Thymus (tissue), 11 donors: ENCODE results near the gene SH3BP4. TPM values are rescaled to one million over a fixed set of nuclear protein-coding genes. Genes with fewer than 3 reads are reported as not detected.

Experiments used
- DNase-seq, 9 donors: peaks; one replicate each; pipeline ENCODE4 v3.0.0-alpha.2; 2013; ENCODE audit warnings: low spot score in 9 of 9, low read depth in 6 of 9, missing footprints in 1 of 9
- H3K27ac ChIP-seq, 2 donors: one replicate each; pipeline ENCODE4 v1.5.1; 2013; ENCODE audit warnings: control low read depth in 1 of 2, low read depth in 1 of 2, low read length in 1 of 2, mild to moderate bottlenecking in 1 of 2, moderate library complexity in 1 of 2
- H3K27me3 ChIP-seq, 2 donors: one replicate each; pipeline ENCODE4 v1.5.1; 2013; ENCODE audit warnings: low read length in 1 of 2; ENCODE audit not compliant: control insufficient read depth in 2 of 2, insufficient read depth in 1 of 2
- H3K36me3 ChIP-seq, 2 donors: one replicate each; pipeline ENCODE4 v1.5.1; 2013; ENCODE audit warnings: low read length in 1 of 2, mild to moderate bottlenecking in 1 of 2, moderate library complexity in 1 of 2; ENCODE audit not compliant: control insufficient read depth in 2 of 2, insufficient read depth in 2 of 2
- H3K4me1 ChIP-seq, 2 donors: one replicate each; pipeline ENCODE4 v1.5.1; 2013; ENCODE audit warnings: low read length in 2 of 2; ENCODE audit not compliant: control insufficient read depth in 2 of 2, insufficient read depth in 2 of 2
- H3K4me3 ChIP-seq, 2 donors: one replicate each; pipeline ENCODE4 v1.5.1; 2013; ENCODE audit warnings: low read length in 2 of 2, control low read depth in 1 of 2, mild to moderate bottlenecking in 1 of 2
- H3K9me3 ChIP-seq, 2 donors: one replicate each; pipeline ENCODE4 v1.5.1; 2013; ENCODE audit warnings: low read length in 1 of 2, mild to moderate bottlenecking in 1 of 2; ENCODE audit not compliant: control insufficient read depth in 2 of 2, insufficient read depth in 1 of 2
- WGBS: extraction: QIAGEN DNeasy Blood & Tissue Kit; methylation state at CpG from one replicate; pipeline ENCODE4 v1.1.7; 2013; 5-methylcytosine and 5-hydroxymethylcytosine counted together
- polyA plus RNA-seq: library from polyadenylated mRNA; stranded (reverse); fragments of 200-250 nt; gene quantifications from one replicate; pipeline ENCODE4 v1.2.3, GENCODE V29; 2013
- total RNA-seq: library from RNA; stranded (reverse); fragments of 120-200 nt; gene quantifications from one replicate; pipeline ENCODE4 v1.2.4, GENCODE V29; 2013
- donor health status: healthy.

The SH3BP4 gene
- total and polyA plus RNA-seq, 2 donors = 6.2 to 12.3 TPM

DNA sequence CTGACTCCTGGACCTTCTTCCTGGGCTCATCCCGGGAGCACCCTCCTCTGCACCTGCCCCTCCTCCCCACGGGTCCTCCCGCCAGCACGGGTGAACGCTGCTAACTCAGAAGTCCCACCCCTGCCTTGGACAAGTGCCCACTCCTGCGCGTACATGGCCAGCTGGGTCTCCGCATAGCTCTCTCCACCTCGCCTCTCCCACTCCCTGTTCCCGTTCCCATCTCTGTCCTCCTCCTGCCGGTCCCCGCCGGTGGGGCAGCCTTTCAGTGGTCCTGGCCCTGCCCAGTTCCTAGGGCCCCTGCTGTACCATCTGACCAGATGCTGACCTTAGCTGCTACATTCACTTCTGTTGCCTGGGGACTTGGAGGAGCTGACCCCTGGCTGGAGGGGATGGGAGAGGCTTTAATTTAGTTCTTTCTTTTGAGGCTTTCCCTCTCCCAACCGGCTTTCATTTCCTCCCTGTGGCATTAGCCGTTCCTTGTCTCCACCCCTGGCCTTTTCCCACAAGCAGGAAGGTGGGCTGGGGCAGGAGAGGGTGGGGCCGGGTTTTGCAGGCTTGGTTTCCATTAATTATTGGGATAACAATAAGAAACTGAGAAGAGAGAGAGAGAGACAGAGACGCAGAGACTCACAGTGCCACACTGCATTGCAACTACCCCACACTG is 136.1 kb downstream of the SH3BP4 start:
- H3K9me3 ChIP-seq = peaks cover 0 to 4% of the 10 kb centered on the region in 2 donors
- no peaks in the 10 kb centered on the region for H3K27me3 ChIP-seq
- no peak for DNase-seq
- WGBS = 71% methylated on average over 17 of the region's 17 CpGs
- no peak overlapping the region for H3K27ac ChIP-seq
- peaks cover 0 to 6% of the 10 kb centered on the region in 2 donors for H3K4me1 ChIP-seq
- no peaks in the 10 kb centered on the region for H3K36me3 ChIP-seq
- H3K4me3 ChIP-seq = no peak overlapping the region

DNA sequence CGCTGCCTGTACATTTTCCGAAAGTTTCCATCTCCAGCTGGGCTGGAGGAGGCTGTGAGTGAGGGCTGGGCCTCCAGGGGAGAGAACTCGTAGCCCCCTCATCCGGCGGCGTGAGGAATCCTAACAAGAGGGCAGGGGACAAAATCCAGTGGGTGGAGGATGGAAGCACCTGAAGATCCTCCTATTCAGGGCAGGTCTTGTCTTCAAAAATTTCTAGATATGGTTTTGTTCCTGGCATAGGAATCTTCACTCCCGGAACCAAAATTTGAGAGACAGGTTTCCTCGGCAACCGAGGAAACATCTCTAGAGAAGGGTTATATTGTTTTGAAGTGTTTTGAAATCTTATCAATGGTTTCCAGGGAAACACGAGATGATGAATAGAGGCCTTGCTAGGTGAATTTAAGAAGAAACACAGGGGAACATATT is 136.7 kb downstream of the SH3BP4 start:
- Histone ChIP-seq H3K4me1 (peaks cover 0 to 6% of the 10 kb centered on the region in 2 donors), H3K27me3 (no peaks in the 10 kb centered on the region), H3K27ac (no peak overlapping the region), H3K9me3 (peaks cover 0 to 4% of the 10 kb centered on the region in 2 donors), H3K36me3 (no peaks in the 10 kb centered on the region), H3K4me3 (no peak overlapping the region)
- 82% methylated on average over 10 of the region's 10 CpGs for WGBS
- DNase-seq = no peak

DNA sequence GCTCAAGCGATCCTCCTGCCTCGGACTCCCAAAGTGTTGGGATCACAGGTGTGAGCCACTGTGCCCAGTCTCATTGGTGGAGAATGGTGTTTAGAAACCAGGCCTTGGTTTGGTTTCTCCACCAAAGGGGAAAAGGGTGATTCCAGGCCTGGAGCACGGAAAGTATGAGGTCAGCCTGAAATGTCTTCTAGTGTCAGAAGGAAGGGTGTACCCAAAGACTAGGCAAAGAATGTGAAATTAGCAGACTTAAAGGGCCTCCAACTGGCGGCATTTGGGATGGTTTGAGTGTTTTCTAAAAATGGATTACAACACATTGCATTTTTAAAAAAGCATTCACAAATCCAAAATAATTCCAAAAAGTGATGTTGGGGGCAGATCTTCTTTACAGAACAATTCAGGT is 139.6 kb downstream of the SH3BP4 start:
- H3K36me3 ChIP-seq = no peaks in the 10 kb centered on the region
- peaks cover 0 to 3% of the 10 kb centered on the region in 2 donors for H3K4me1 ChIP-seq
- no peaks in the 10 kb centered on the region for H3K27me3 ChIP-seq
- WGBS = 98% methylated on average over 4 of the region's 4 CpGs
- H3K27ac ChIP-seq = no peak overlapping the region
- H3K4me3 ChIP-seq = no peak overlapping the region
- H3K9me3 ChIP-seq = no peaks in the 10 kb centered on the region
- no peak for DNase-seq

DNA sequence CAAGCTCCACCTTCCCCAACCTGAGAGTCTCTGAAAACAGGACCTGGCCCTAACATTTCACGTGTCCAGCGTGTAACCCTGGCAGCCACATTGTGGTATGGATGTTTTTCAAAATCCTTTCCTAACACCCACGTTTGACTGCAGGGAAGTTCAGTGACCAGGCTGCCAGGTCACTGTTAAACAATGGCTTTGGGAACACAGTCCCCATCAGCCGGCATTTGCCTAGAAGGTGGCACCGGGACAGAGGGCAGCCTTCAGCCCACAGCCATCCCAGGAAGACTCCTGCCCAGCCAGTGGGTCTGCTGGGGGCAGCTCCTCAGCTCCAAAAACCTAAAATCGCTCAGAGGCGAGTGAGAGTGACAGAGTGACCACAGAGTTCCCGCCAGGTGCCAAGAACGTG is 140.2 kb downstream of the SH3BP4 start:
- 96% methylated on average over 9 of the region's 9 CpGs for WGBS
- Histone ChIP-seq H3K4me1 (peaks cover 0 to 3% of the 10 kb centered on the region in 2 donors), H3K27ac (no peak overlapping the region)

DNA sequence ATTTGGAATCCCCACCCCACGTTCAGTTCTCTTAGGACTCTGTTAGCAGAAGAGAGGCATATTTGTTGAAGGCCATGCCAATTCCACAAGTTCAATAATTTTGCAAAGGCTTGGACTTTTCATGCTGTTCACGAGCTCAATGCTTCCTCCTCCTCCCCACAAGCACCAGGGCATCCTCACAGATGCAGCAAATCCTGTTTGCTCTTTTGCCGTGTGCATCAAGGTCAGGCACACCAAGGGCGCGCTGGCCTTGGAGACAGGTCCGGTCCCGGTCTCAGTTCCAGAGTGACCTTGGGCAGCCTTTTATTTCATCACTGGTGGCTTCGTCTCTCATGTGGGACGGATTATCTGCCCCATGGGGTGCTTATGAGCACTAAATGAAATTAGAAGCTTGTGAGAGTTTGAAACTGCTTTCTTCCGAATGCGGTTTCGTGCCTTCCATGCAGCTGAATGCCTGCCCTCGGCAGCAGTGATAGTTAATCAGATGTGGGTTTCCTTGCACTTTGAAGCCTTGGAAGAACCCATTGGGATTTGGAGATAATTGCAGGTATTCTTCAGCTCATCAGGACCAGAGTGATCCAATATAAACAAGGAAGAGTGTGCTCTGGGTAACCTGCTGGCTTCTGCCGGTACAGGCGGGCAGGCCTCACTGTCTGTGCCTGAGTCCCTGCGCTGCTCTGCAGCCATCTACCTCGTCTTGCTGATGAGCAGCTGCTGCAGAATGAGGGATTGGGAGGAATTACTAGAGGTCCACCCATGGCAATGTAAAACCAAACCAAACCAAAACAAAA is 140.8 kb downstream of the SH3BP4 start:
- Histone ChIP-seq H3K36me3 (no peaks in the 10 kb centered on the region), H3K27me3 (peaks cover 0 to 2% of the 10 kb centered on the region in 2 donors), H3K4me3 (no peak overlapping the region), H3K9me3 (no peaks in the 10 kb centered on the region), H3K4me1 (peaks cover 0 to 3% of the 10 kb centered on the region in 2 donors), H3K27ac (no peak overlapping the region)
- no peak for DNase-seq
- WGBS = 91% methylated on average over 17 of the region's 17 CpGs

More for the DNA sequence above, 140.2 kb downstream of the SH3BP4 start:
- Histone ChIP-seq H3K36me3 (no peaks in the 10 kb centered on the region), H3K4me3 (no peak overlapping the region), H3K9me3 (no peaks in the 10 kb centered on the region), H3K27me3 (no peaks in the 10 kb centered on the region)
- DNase-seq = no peak

DNA sequence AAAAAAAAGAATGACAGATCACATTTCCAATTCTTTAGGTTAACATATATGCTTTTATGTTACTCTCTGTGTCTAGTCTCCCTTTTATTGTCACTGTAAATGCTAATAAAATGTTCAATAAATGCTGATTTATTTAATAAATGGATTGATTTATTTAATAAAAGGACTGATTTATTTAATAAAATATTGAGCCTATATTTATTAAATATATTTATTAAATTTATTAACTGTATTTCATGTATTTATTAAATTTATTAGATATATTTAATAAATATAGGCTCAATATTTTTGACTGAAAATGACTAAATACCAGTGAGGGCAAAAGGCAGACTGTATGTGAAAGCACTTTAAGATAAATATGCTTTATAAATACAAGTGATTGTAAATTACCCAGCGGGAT is 142.6 kb downstream of the SH3BP4 start:
- Histone ChIP-seq H3K36me3 (no peaks in the 10 kb centered on the region), H3K9me3 (no peaks in the 10 kb centered on the region), H3K27me3 (peaks cover 0 to 2% of the 10 kb centered on the region in 2 donors), H3K4me1 (no peaks in the 10 kb centered on the region), H3K27ac (no peak overlapping the region), H3K4me3 (no peak overlapping the region)
- no peak for DNase-seq
- 97% methylated on average over 1 of the region's 1 CpG for WGBS

DNA sequence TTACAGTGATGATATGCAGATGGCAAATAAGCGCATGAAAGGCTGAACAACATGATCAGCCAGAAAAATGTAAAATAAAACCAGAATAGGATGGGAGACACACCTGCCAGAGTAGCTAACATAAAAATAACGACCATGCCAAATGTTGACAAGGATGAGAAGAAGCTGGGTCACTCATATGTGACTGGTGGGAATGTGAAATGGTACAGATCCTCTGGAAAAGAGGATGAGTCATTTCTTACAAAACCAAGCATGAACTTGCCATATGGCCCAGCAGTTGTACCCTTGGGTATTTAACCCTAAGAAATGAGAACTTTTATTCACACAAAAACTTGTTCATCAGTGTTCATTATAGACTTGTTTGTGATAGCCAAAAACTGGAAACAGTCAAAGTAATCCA is 143.8 kb downstream of the SH3BP4 start:
- WGBS = 90% methylated on average over 2 of the region's 2 CpGs

DNA sequence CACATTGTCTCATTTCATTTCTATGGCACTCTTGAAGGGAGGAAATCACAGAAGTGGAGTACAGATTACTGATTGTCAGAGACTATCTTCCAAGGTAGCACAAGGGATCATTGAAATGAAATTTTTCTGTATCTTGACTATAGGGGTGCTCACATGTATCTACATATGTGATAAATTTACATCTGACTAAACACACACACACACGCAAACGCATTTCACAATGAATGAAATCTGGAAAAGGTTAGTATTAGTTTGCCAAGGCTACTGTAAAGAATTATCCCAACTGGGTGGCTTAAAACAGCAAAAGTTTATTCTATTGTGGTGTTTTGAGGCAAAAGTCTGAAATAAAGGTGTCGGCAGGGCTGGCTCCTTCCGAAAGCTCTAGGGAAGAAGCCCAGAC is 144.6 kb downstream of the SH3BP4 start:
- H3K4me3 ChIP-seq = no peak overlapping the region

More for the DNA sequence above, 143.8 kb downstream of the SH3BP4 start:
- no peak for DNase-seq
- Histone ChIP-seq H3K27ac (no peak overlapping the region), H3K27me3 (peaks cover 0 to 2% of the 10 kb centered on the region in 2 donors), H3K4me1 (no peaks in the 10 kb centered on the region), H3K9me3 (no peaks in the 10 kb centered on the region), H3K4me3 (no peak overlapping the region), H3K36me3 (no peaks in the 10 kb centered on the region)

DNA sequence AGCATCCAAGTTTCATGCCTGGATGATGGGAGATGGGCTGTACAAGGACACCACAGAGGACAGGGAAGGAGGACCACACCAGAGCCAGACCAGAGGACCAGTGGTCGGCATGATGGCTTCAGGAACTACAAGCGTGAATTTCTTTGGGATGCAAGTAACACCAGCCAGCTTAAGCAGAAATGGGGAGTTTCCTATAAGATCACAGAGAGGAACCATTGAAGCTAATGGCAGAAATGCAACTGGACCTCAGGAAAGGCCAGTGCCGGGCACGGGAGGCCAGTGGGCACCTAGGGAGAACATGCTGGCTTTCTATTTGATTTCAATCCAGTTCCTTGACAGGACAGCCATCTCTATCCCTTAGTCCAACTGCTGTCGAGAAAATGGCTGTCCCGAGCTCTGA is 145.4 kb downstream of the SH3BP4 start:
- no peaks in the 10 kb centered on the region for H3K4me1 ChIP-seq
- H3K9me3 ChIP-seq = no peaks in the 10 kb centered on the region
- DNase-seq = no peak
- 96% methylated on average over 6 of the region's 6 CpGs for WGBS
- no peaks in the 10 kb centered on the region for H3K36me3 ChIP-seq
- no peak overlapping the region for H3K4me3 ChIP-seq
- H3K27me3 ChIP-seq = peaks cover 0 to 2% of the 10 kb centered on the region in 2 donors
- no peak overlapping the region for H3K27ac ChIP-seq

More for the DNA sequence above, 144.6 kb downstream of the SH3BP4 start:
- Histone ChIP-seq H3K27ac (no peak overlapping the region), H3K9me3 (no peaks in the 10 kb centered on the region), H3K4me1 (no peaks in the 10 kb centered on the region), H3K36me3 (no peaks in the 10 kb centered on the region), H3K27me3 (peaks cover 0 to 2% of the 10 kb centered on the region in 2 donors)
- WGBS = 86% methylated on average over 4 of the region's 4 CpGs
- DNase-seq = no peak
